K562 (cell line): ENCODE data around the gene PRKCB. TPM values are rescaled to one million over a fixed set of nuclear protein-coding genes. Genes with fewer than 3 reads are reported as not detected.

Experiments
- ATAC-seq: fragments of 200-7000 bp; cut with Tn5 transposase; 3 replicates; pipeline ENCODE4 v1.9.1; 2020; ENCODE audit warnings: moderate library complexity
- BruUV-seq: library from RNA; stranded (reverse); fragments of 400-500 nt; replicated peaks from 2 replicates; lab custom pipeline; 2021; lab: Mats Ljungman, UMichigan
- CTCF ChIA-PET: fragments of 300-600 bp; formaldehyde crosslinking; extraction: SDS; loops from one replicate; lab custom pipeline; 2021; ENCODE audit warnings: low intra/inter-chr PET ratio; lab: Yijun Ruan, JAX
- POLR2A ChIA-PET: fragments of 300-600, 350-650 bp; sonication (Branson Sonifier 250); formaldehyde crosslinking; extraction: SDS; loops from one replicate; lab custom pipeline; 2021; ENCODE audit warnings: antibody characterized with exemption, inconsistent platforms; lab: Yijun Ruan, JAX
- DNase-seq, 4 experiments: peaks; one replicate each; pipeline versions ENCODE4 v3.0.0 to v3.0.0-alpha.2; 2011 to 2018; ENCODE audit warnings: low spot score in 3 of 4, mixed read lengths in 3 of 4; ENCODE audit errors: extremely low read depth in 1 of 4
- FAIRE-seq: peaks from 2 replicates; lab custom pipeline; 2011; peaks lifted over from hg19 to GRCh38; lab: Jason Lieb, UNC
- H2AFZ ChIP-seq: 2 replicates; pipeline ENCODE4 v1.6.0; 2011; ENCODE audit warnings: low read depth, low read length, control low read depth, inconsistent platforms
- H3K27ac ChIP-seq: fragments of 200-600 bp; 3 replicates; pipeline ENCODE4 v1.8.0; 2011; ENCODE audit warnings: low read depth, mild to moderate bottlenecking, control low read depth, inconsistent platforms, low read length, moderate library complexity, mixed read lengths; ENCODE audit errors: extremely low read depth
- H3K27me3 ChIP-seq, 2 experiments: fragments of 300-600 bp in 1 of 2; 2 replicates in 1 of 2; 3 replicates in 1 of 2; pipeline versions ENCODE4 v1.6.0 to v1.8.0; 2011; ENCODE audit warnings: inconsistent platforms in 2 of 2, low read length in 2 of 2, mild to moderate bottlenecking in 1 of 2, mixed read lengths in 1 of 2, moderate library complexity in 1 of 2; ENCODE audit not compliant: control insufficient read depth in 2 of 2, insufficient read depth in 2 of 2
- H3K36me3 ChIP-seq: fragments of 300-600 bp; 3 replicates; pipeline ENCODE4 v1.8.0; 2011; ENCODE audit warnings: mild to moderate bottlenecking, low read length, inconsistent platforms; ENCODE audit not compliant: control insufficient read depth, insufficient read depth
- H3K4me1 ChIP-seq, 2 experiments: fragments of 200-600 bp in 1 of 2; replicated peaks in 1 of 2; 2 replicates in 1 of 2; 3 replicates in 1 of 2; pipeline versions ENCODE4 v1.5.1 to v1.8.0; 2011; ENCODE audit warnings: inconsistent platforms in 2 of 2, low read length in 2 of 2, mild to moderate bottlenecking in 1 of 2, mixed read lengths in 1 of 2, moderate library complexity in 1 of 2; ENCODE audit not compliant: control insufficient read depth in 2 of 2, insufficient read depth in 2 of 2
- H3K4me2 ChIP-seq: 2 replicates; pipeline ENCODE4 v1.6.1; 2011; ENCODE audit warnings: low read length, control low read depth, inconsistent platforms, mixed read lengths; ENCODE audit not compliant: insufficient read depth
- H3K4me3 ChIP-seq: fragments of 200-600 bp; sonication (generic), shearing (Covaris generic); 2 replicates; pipeline ENCODE4 v1.5.1; 2016; ENCODE audit warnings: control low read depth, inconsistent platforms
- H3K79me2 ChIP-seq: fragments of 200-600 bp; 3 replicates; pipeline ENCODE4 v1.8.0; 2011; ENCODE audit warnings: low read length, inconsistent platforms; ENCODE audit not compliant: control insufficient read depth, insufficient read depth
- H3K9ac ChIP-seq, 2 experiments: 2 replicates each; pipeline versions ENCODE4 v1.6.0 to v1.6.1; 2011; ENCODE audit warnings: low read depth in 2 of 2, low read length in 2 of 2, control low read depth in 1 of 2, inconsistent platforms in 1 of 2, mild to moderate bottlenecking in 1 of 2, mixed read lengths in 1 of 2; ENCODE audit not compliant: insufficient read depth in 1 of 2
- H3K9me1 ChIP-seq: one replicate; pipeline ENCODE4 v1.6.0; 2011; ENCODE audit warnings: inconsistent platforms, mild to moderate bottlenecking, low read length, moderate library complexity; ENCODE audit not compliant: control insufficient read depth, insufficient read depth
- H3K9me3 ChIP-seq: replicated peaks from 2 replicates; pipeline ENCODE4 v1.5.1; 2011; ENCODE audit warnings: low read depth, low read length, inconsistent platforms; ENCODE audit not compliant: control insufficient read depth, insufficient read depth
- H4K20me1 ChIP-seq: replicated peaks from 2 replicates; pipeline ENCODE4 v1.6.1; 2011; ENCODE audit warnings: low read length, inconsistent platforms, mixed read lengths; ENCODE audit not compliant: control insufficient read depth, insufficient read depth
- EWSR1 ChIP-seq: fragments of 450-650 bp; IDR thresholded peaks from 2 replicates; pipeline ENCODE4 v1.6.1; 2018; ENCODE audit warnings: borderline replicate concordance, mild to moderate bottlenecking, low read depth, moderate library complexity; ENCODE audit not compliant: partially characterized antibody
- NFRKB ChIP-seq: fragments of 450-650 bp; IDR thresholded peaks from 2 replicates; pipeline ENCODE4 v1.6.1; 2016; ENCODE audit warnings: low read depth
- THRAP3 ChIP-seq: fragments of 450-650 bp; IDR thresholded peaks from 2 replicates; pipeline ENCODE4 v1.6.1; 2016; ENCODE audit warnings: mild to moderate bottlenecking, inconsistent platforms, borderline replicate concordance
- WGBS: fragments of 100-300 bp; shearing (Covaris generic); methylation state at CpG from one replicate; pipeline ENCODE4 v1.1.6; 2016; ENCODE audit warnings: low coverage, mixed read lengths; ENCODE audit not compliant: insufficient coverage; ENCODE audit errors: missing lambda C conversion rate; 5-methylcytosine and 5-hydroxymethylcytosine counted together
- in situ Hi-C: fragments of 300-500 bp; cut with MboI; formaldehyde crosslinking; loops from 4 replicates; pipeline ENCODE4 v1.15.0; 2018; ENCODE audit warnings: inconsistent platforms, mixed read lengths
- intact Hi-C: fragments of 100-400 bp; cut with micrococcal nuclease; formaldehyde crosslinking; loops from 2 replicates; pipeline ENCODE4 v1.14.2; 2022
- polyA plus RNA-seq, 8 experiments: library from polyadenylated mRNA; depleted of rRNA in 4 of 8; stranded (reverse) in 5 of 8; unstranded in 3 of 8; fragments of >200 nt; fragmentation: Nextera tagmentation in 2 of 8; fragmentation: Illumina TruSeq in 1 of 8; extraction: Ambion mirVana in 2 of 8; extraction: Trizol in 1 of 8; gene quantifications; 2 replicates each; pipeline versions ENCODE4 v1.2.1 to v1.2.3, GENCODE V29; 2011 to 2014; ENCODE audit warnings: inconsistent platforms in 1 of 8, missing spikeins in 1 of 8
- total RNA-seq, 7 experiments: library from RNA; depleted of rRNA in 6 of 7; stranded (reverse); fragments of >200 nt in 6 of 7; fragmentation: Illumina TruSeq in 2 of 7; extraction: Trizol in 2 of 7; gene quantifications; 2 replicates each; pipeline versions ENCODE4 v1.2.1 to v1.2.3, GENCODE V29; 2011 to 2021; ENCODE audit warnings: low replicate concordance in 1 of 7
- TF ChIP-seq, protein P1 (sequence below): sonication (generic); formaldehyde crosslinking; IDR thresholded peaks from 2 replicates; pipeline ENCODE4 v1.8.0; 2022; ENCODE audit warnings: mild to moderate bottlenecking, low read depth, missing genetic modification reagents

PRKCB gene
- total and polyA plus RNA-seq, 9 of the 15 experiments (the other 6 are each of a cell fraction or from before 2014, with no cell fraction given), result 49.9 to 276 (median 148) TPM

DNA sequence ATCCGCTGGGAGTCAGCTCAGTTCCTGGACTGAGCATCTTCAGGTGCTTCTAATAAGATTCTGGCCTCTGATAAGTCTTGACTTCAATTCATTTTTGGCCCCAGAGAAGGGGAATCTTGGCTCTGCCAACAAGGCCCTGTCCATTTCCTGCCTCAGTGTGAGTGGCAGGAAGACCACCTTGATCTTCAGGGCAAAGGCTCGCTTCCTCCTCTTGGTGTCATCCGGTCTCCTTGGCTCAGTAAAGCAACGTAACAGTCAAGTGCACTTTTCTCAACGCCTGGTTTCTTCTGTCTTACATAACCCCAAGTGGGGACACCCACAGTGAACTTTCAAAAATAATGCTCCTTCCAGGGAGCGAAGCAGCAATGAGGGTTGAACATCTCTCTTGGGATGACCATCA, 169.8 kb downstream of the PRKCB start (continued):
- no peak for TF ChIP-seq EWSR1
- TF ChIP-seq, protein P1, sequence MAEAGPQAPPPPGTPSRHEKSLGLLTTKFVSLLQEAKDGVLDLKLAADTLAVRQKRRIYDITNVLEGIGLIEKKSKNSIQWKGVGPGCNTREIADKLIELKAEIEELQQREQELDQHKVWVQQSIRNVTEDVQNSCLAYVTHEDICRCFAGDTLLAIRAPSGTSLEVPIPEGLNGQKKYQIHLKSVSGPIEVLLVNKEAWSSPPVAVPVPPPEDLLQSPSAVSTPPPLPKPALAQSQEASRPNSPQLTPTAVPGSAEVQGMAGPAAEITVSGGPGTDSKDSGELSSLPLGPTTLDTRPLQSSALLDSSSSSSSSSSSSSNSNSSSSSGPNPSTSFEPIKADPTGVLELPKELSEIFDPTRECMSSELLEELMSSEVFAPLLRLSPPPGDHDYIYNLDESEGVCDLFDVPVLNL (CRISPR knock-in tag), result no peak
- TF ChIP-seq THRAP3, result no peak

DNA sequence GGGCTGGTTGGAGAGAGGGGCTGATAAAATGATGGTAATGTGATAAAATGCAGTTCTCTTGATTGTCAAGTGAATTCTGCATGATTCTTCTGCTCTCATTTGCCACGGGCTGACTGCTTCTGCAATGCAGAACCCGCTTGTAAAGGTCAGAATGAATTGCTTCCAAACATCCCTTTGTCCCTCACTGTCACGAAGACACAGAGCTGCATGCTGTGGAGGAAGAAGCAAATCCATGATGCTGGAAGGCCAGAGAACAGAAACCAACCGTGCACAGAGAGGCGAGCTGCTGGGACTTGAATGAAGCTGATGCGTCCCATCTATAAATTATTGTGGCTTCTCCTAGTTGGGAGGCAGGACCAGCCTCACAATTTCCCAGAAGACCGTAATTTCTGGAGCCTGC, 171.6 kb downstream of the PRKCB start:
- FAIRE-seq, result no peak
- Histone ChIP-seq H3K27me3 (no peaks in the 10 kb centered on the region), H3K9me1 (peaks cover 6% of the 10 kb centered on the region), H3K9ac (no peak overlapping the region), H2AFZ (no peak overlapping the region), H3K4me1 (peaks cover 5 to 21% of the 10 kb centered on the region in 2 experiments; a peak in 3 of 5 replicates), H3K4me3 (no peak overlapping the region), H3K9me3 (no peaks in the 10 kb centered on the region), H3K36me3 (peaks cover 91% of the 10 kb centered on the region), H4K20me1 (no peaks in the 10 kb centered on the region), H3K79me2 (peaks cover 57% of the 10 kb centered on the region), H3K27ac (no peak overlapping the region), H3K4me2 (no peak overlapping the region)
- BruUV-seq, result no TSS peak
- ChIA-PET CTCF (no interaction called here), POLR2A (interaction anchor here (0.8 to 1.1 kb wide), 2 partner anchors 17 to 92 kb away, joined by 4 read pairs; no protein-coding TSS in a partner anchor)
- intact Hi-C loops, result no loop called here
- WGBS, result 76% methylated on average over 7 of the region's 7 CpGs
- no peak for ATAC-seq
- in situ Hi-C loops, result no loop called here
- no peak for DNase-seq
- TF ChIP-seq NFRKB, result no peak
